Natural killer cell (primary cell): ENCODE measurements around the gene FRS3. TPM values are rescaled to one million over a fixed set of nuclear protein-coding genes. Genes with fewer than 3 reads are reported as not detected.
"Not testable (repeated sequence)": the region's sequence is repeated elsewhere in the genome, so short reads cannot be mapped to it uniquely, and the experiment has no call there.

Source experiments
- ATAC-seq, 3 donors: fragments of 150-1000 bp in 2 of 3; fragments of 200-7000 bp in 1 of 3; cut with Tn5 transposase; 1 replicate in 1 of 3; 2 replicates in 2 of 3; pipeline ENCODE4 v1.10.0; 2021; ENCODE audit warnings: mild to moderate bottlenecking in 2 of 3, moderate library complexity in 2 of 3
- DNase-seq, 2 donors: peaks; one replicate each; pipeline versions ENCODE4 v3.0.0 to v3.0.0-alpha.2; 2013 to 2021; ENCODE audit warnings: mixed read lengths in 1 of 2
- H3K27ac ChIP-seq: one replicate; pipeline ENCODE4 v1.5.1; 2013; ENCODE audit warnings: mild to moderate bottlenecking, low read length
- H3K27me3 ChIP-seq: one replicate; pipeline ENCODE4 v1.6.1; 2013; ENCODE audit warnings: low read length; ENCODE audit not compliant: control insufficient read depth, insufficient read depth
- H3K36me3 ChIP-seq: one replicate; pipeline ENCODE4 v1.6.1; 2013; ENCODE audit warnings: low read length; ENCODE audit not compliant: control insufficient read depth, insufficient read depth
- H3K4me1 ChIP-seq: one replicate; pipeline ENCODE4 v1.6.1; 2013; ENCODE audit warnings: low read length; ENCODE audit not compliant: control insufficient read depth, insufficient read depth
- H3K4me3 ChIP-seq: one replicate; pipeline ENCODE4 v1.5.1; 2013; ENCODE audit warnings: low read length
- H3K9me3 ChIP-seq: one replicate; pipeline ENCODE4 v1.6.1; 2013; ENCODE audit warnings: low read length; ENCODE audit not compliant: control insufficient read depth, insufficient read depth
- H3K27ac Mint-ChIP-seq, 2 donors: one replicate each; pipeline ENCODE4 v1.8.0; 2022; ENCODE audit warnings: mild to moderate bottlenecking in 2 of 2, mixed read lengths in 2 of 2, moderate library complexity in 1 of 2
- H3K27me3 Mint-ChIP-seq, 2 donors: one replicate each; pipeline ENCODE4 v1.8.0; 2022; ENCODE audit warnings: low read depth in 2 of 2, mixed read lengths in 2 of 2
- H3K36me3 Mint-ChIP-seq: one replicate; pipeline ENCODE4 v1.8.0; 2022; ENCODE audit warnings: mixed read lengths
- H3K4me1 Mint-ChIP-seq, 2 donors: one replicate each; pipeline ENCODE4 v1.8.0; 2022; ENCODE audit warnings: mixed read lengths in 2 of 2
- H3K4me3 Mint-ChIP-seq: one replicate; pipeline ENCODE4 v1.8.0; 2022; ENCODE audit warnings: mild to moderate bottlenecking, moderate library complexity, mixed read lengths
- H3K9me3 Mint-ChIP-seq, 2 donors: one replicate each; pipeline ENCODE4 v1.8.0; 2022; ENCODE audit warnings: mixed read lengths in 2 of 2
- CTCF ChIP-seq: fragments of 200-600 bp; IDR thresholded peaks from one replicate; pipeline ENCODE4 v1.8.0; 2022; ENCODE audit warnings: antibody characterized with exemption
- WGBS: methylation state at CpG from one replicate; pipeline ENCODE4 v1.1.7; 2013; ENCODE audit warnings: missing lambda C conversion rate; ENCODE audit not compliant: insufficient coverage; 5-methylcytosine and 5-hydroxymethylcytosine counted together
- intact Hi-C: fragments of 100-400 bp; cut with micrococcal nuclease; formaldehyde crosslinking; loops from one replicate; pipeline ENCODE4 v1.14.2; 2022
- total RNA-seq, 4 donors: library from RNA; stranded (reverse); fragments of 120-200 nt in 1 of 4; gene quantifications; one replicate each; pipeline versions ENCODE4 v1.2.3 to v1.2.4, GENCODE V29; 2013 to 2022

The FRS3 gene
- total RNA-seq, 3 donors from 2014 or later (not counting 1 experiment from before 2014, with no cell fraction given) = 4.5 to 5.7 (median 5.4) TPM

DNA sequence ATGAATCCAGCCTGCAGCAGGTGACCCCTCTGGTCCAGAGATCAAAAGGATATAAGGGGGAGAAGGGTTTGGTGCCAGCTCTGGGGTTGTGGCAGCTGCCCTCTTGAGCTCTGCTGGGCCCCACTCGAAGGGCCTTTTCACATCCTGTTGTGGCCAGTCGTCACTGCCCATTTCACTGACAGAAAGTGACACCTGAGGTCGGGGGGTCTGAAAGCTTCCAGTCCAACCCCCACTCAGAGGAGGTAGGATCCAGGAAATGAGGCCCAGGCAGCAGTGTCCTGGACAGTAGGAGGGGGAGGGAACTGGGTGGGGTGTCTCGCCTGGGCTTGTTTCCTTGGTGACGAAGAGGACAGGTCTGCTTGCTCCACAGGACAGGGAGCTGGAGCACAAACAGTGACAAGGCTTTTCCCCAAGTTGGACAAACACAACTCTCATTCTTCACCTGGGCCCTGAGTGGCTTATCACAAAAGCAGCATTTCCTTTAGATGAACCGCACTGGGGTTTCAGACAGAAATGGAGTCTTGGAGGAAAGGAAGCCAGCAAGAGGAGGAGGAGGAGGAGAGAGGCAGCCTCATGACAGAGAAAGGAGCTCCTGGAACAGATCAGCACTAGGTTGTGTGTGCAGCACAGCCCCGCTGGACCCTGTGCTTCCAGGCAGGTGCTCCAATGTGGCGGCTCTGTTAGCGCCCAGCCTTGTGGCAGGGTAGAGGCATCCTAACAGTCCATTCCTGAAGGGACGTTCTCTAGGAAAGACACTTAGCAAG is 11.0 kb downstream of the FRS3 start:
- H3K27me3 Mint-ChIP-seq = no peaks in the 10 kb centered on the region
- Histone ChIP-seq H3K36me3 (peaks cover 23% of the 10 kb centered on the region), H3K4me1 (peaks cover 14% of the 10 kb centered on the region), H3K27ac (peak overlapping the region; percentile 51), H3K4me3 (no peak overlapping the region), H3K9me3 (no peaks in the 10 kb centered on the region), H3K27me3 (no peaks in the 10 kb centered on the region)
- H3K4me1 Mint-ChIP-seq = peaks cover 0 to 9% of the 10 kb centered on the region in 2 donors
- ATAC-seq (no peak), DNase-seq (no peak)
- no peaks in the 10 kb centered on the region for H3K36me3 Mint-ChIP-seq
- 54% methylated on average over 10 of the region's 10 CpGs for WGBS
- no peak overlapping the region for H3K4me3 Mint-ChIP-seq
- intact Hi-C loops = no loop called here
- H3K9me3 Mint-ChIP-seq = no peaks in the 10 kb centered on the region
- H3K27ac Mint-ChIP-seq = peak overlapping the region in 1 of 2 donors; percentile 62
- no peak for TF ChIP-seq CTCF

DNA sequence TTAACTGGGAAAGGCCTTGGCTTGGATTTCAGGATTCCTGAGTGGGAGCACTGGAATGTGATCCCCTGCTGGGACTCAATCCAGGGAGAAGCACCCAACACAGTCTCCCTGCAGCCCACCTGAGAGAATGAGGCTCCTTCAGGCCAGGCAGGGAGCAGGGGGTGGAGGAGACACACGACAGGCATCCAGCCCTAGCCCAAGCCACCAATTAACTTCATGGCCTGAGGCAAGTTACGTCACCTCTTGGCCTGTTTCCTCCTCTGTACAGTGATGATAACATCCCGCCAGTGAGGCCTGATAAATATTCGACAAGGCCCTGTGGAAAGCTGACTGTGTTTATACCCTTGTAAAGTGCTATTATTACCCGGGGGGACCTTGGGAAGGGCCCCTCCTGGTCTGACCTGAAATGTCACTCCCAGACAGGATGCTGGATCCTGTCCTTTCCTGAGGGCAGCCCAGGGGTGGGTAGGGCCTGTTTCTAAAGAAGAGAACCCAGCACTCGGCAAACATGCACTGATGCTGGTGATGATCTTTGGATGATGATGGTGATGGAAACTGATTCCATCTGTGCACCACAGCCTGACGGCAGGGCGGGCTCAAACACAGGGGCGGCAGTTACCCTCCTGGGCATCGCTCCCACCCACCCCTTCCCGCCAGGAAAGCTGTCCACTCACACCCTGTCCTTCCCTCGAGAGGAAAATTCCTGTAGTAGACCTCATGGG is 12.4 kb downstream of the FRS3 start:
- peaks cover 14% of the 10 kb centered on the region for H3K4me1 ChIP-seq
- no peak for TF ChIP-seq CTCF
- intact Hi-C loops = no loop called here
- H3K36me3 ChIP-seq = peaks cover 16% of the 10 kb centered on the region
- Mint-ChIP-seq H3K27ac (no peak overlapping the region), H3K27me3 (no peaks in the 10 kb centered on the region), H3K4me1 (peaks cover 0 to 9% of the 10 kb centered on the region in 2 donors), H3K4me3 (no peak overlapping the region), H3K36me3 (no peaks in the 10 kb centered on the region), H3K9me3 (no peaks in the 10 kb centered on the region)
- no peak overlapping the region for H3K27ac ChIP-seq
- WGBS = 77% methylated on average over 12 of the region's 12 CpGs
- H3K9me3 ChIP-seq = no peaks in the 10 kb centered on the region
- H3K4me3 ChIP-seq = no peak overlapping the region
- no peaks in the 10 kb centered on the region for H3K27me3 ChIP-seq
- no peak for ATAC-seq
- DNase-seq = no peak

GRCh38 chr6:41766043-41766664 is 13.5 kb downstream of the FRS3 start:
- ATAC-seq, H3K27me3 ChIP-seq, H3K4me3 Mint-ChIP-seq, H3K27ac Mint-ChIP-seq, H3K36me3 ChIP-seq, H3K4me3 ChIP-seq, H3K27me3 Mint-ChIP-seq, DNase-seq, H3K4me1 Mint-ChIP-seq, H3K9me3 Mint-ChIP-seq, H3K27ac ChIP-seq, intact Hi-C loops, H3K9me3 ChIP-seq, H3K36me3 Mint-ChIP-seq: not testable (repeated sequence)
- WGBS = 94% methylated on average over 4 of the region's 4 CpGs
- peaks cover 14% of the 10 kb centered on the region for H3K4me1 ChIP-seq

GRCh38 chr6:41763470-41763869 is 16.2 kb downstream of the FRS3 start:
- H3K4me3 Mint-ChIP-seq = no peak overlapping the region
- no peak overlapping the region for H3K4me3 ChIP-seq
- no peak overlapping the region for H3K27ac ChIP-seq
- intact Hi-C loops = no loop called here
- no peaks in the 10 kb centered on the region for H3K36me3 Mint-ChIP-seq
- H3K4me1 Mint-ChIP-seq = peaks cover 0 to 6% of the 10 kb centered on the region in 2 donors
- TF ChIP-seq CTCF = no peak
- peaks cover 4% of the 10 kb centered on the region for H3K4me1 ChIP-seq
- peaks cover 0 to 4% of the 10 kb centered on the region in 2 donors for H3K27me3 Mint-ChIP-seq
- WGBS = 29% methylated on average over 2 of the region's 2 CpGs
- no peak overlapping the region for H3K27ac Mint-ChIP-seq
- no peaks in the 10 kb centered on the region for H3K9me3 Mint-ChIP-seq
- no peaks in the 10 kb centered on the region for H3K27me3 ChIP-seq
- H3K36me3 ChIP-seq = no peaks in the 10 kb centered on the region
- ATAC-seq = no peak
- no peak for DNase-seq
- H3K9me3 ChIP-seq = no peaks in the 10 kb centered on the region
